MM.1S (cell line): ENCODE results near the gene NUB1.

ENCODE experiments used
- EZH2 ChIP-seq: fragments of 300-600 bp; sonication (generic); optimal IDR thresholded peaks from 2 replicates; pipeline ENCODE3; 2017; ENCODE audit warnings: low read depth, mild to moderate bottlenecking, antibody characterized with exemption, low read length, mixed read lengths
- TF ChIP-seq, protein P1 (sequence below): fragments of 300-600 bp; sonication (generic); IDR thresholded peaks from 2 replicates; pipeline ENCODE4 v1.5.1; 2016; ENCODE audit warnings: antibody characterized with exemption, low read length, mixed read lengths

DNA sequence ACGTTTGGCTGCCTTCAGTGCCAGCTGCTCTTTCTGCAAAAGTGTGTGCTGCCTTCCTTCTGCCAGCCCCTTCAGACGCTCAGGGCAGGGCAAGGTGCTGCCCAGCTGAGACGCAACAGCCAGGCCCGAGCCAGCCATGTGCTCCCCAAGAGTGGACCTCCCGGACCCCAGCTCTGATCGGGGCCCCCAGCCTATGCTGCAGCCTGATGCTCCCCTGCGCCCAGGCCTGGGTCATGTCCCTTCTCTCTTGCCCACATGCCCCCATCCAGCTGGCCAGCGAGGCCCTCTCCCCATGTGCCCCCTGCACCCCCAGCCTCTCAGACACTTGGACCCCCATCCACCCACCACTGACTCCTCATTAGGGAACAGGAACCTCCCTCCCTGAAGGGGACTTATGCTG lies 50.4 kb downstream of the NUB1 start:
- TF ChIP-seq, protein P1, sequence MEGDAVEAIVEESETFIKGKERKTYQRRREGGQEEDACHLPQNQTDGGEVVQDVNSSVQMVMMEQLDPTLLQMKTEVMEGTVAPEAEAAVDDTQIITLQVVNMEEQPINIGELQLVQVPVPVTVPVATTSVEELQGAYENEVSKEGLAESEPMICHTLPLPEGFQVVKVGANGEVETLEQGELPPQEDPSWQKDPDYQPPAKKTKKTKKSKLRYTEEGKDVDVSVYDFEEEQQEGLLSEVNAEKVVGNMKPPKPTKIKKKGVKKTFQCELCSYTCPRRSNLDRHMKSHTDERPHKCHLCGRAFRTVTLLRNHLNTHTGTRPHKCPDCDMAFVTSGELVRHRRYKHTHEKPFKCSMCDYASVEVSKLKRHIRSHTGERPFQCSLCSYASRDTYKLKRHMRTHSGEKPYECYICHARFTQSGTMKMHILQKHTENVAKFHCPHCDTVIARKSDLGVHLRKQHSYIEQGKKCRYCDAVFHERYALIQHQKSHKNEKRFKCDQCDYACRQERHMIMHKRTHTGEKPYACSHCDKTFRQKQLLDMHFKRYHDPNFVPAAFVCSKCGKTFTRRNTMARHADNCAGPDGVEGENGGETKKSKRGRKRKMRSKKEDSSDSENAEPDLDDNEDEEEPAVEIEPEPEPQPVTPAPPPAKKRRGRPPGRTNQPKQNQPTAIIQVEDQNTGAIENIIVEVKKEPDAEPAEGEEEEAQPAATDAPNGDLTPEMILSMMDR = no peak
- no peak for TF ChIP-seq EZH2
